22Rv1 (cell line): ENCODE data around the gene PEX14.

Experiments used
- H3K27ac ChIP-seq: fragments of 450-650 bp; 2 replicates; pipeline ENCODE4 v1.5.1; 2017
- ZFX ChIP-seq: fragments of 450-650 bp; IDR thresholded peaks from 2 replicates; pipeline ENCODE4 v1.6.1; 2017; ENCODE audit warnings: antibody characterized with exemption, borderline replicate concordance
- TF ChIP-seq, protein P1 (sequence below): fragments of 450-650 bp; IDR thresholded peaks from 2 replicates; pipeline ENCODE4 v1.5.1; 2017; ENCODE audit warnings: mild to moderate bottlenecking

The PEX14 gene

DNA sequence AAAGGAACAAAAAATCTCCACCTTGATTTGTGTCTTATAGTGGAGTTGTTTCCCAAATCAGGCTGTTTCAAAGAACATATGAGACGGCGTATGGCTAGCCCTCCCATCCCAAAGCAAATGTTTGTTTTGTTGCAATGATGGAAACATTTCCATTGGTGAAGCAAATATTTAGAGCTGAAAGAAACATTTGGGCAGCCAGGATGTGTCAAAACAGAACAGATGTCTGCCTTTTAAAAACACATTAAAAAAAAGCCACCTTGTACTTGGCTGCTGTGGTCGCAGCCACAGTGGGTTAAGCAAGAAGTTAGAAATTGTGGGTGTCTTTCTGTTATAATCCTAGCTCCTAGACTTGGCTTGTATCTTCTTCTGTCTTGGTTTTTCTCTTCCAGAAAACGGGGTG lies 116.3 kb downstream of the PEX14 start:
- peak overlapping the region; percentile 30; the same call in 1 of the 2 replicates for H3K27ac ChIP-seq
- TF ChIP-seq, protein P1, sequence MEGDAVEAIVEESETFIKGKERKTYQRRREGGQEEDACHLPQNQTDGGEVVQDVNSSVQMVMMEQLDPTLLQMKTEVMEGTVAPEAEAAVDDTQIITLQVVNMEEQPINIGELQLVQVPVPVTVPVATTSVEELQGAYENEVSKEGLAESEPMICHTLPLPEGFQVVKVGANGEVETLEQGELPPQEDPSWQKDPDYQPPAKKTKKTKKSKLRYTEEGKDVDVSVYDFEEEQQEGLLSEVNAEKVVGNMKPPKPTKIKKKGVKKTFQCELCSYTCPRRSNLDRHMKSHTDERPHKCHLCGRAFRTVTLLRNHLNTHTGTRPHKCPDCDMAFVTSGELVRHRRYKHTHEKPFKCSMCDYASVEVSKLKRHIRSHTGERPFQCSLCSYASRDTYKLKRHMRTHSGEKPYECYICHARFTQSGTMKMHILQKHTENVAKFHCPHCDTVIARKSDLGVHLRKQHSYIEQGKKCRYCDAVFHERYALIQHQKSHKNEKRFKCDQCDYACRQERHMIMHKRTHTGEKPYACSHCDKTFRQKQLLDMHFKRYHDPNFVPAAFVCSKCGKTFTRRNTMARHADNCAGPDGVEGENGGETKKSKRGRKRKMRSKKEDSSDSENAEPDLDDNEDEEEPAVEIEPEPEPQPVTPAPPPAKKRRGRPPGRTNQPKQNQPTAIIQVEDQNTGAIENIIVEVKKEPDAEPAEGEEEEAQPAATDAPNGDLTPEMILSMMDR: no peak

DNA sequence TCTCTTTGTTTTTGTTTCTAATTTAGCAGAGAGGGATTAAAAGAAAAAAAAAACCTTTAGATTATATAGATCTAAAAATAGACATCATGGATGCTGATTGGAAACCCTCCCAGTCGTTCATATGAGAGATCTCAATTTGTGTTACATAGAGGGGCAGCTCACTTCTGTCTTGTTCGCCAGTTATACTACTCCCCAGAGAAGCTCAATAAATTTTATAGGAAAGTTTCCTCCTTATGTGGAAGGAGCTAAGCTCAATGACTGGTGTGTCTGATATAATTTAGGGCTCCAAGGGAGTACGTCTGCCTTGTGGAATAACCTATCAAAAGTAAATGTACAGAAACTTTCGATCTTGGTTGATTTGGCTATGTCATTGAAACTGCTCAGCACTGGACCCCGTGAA lies 117.6 kb downstream of the PEX14 start:
- H3K27ac ChIP-seq: no peak overlapping the region
- TF ChIP-seq ZFX: no peak
- TF ChIP-seq, protein P1: no peak

- no peak for TF ChIP-seq ZFX
- TF ChIP-seq, protein P1: no peak
- H3K27ac ChIP-seq: no peak overlapping the region
These were observed 119.0 kb downstream of the PEX14 start for GRCh38 chr1:10593750-10594149.

- TF ChIP-seq, protein P1: no peak
- H3K27ac ChIP-seq: no peak overlapping the region
These were observed 120.0 kb downstream of the PEX14 start for GRCh38 chr1:10594595-10595223.

- no peak for TF ChIP-seq ZFX
- TF ChIP-seq, protein P1: no peak
These were observed 122.0 kb downstream of the PEX14 start for GRCh38 chr1:10596780-10597179.

DNA sequence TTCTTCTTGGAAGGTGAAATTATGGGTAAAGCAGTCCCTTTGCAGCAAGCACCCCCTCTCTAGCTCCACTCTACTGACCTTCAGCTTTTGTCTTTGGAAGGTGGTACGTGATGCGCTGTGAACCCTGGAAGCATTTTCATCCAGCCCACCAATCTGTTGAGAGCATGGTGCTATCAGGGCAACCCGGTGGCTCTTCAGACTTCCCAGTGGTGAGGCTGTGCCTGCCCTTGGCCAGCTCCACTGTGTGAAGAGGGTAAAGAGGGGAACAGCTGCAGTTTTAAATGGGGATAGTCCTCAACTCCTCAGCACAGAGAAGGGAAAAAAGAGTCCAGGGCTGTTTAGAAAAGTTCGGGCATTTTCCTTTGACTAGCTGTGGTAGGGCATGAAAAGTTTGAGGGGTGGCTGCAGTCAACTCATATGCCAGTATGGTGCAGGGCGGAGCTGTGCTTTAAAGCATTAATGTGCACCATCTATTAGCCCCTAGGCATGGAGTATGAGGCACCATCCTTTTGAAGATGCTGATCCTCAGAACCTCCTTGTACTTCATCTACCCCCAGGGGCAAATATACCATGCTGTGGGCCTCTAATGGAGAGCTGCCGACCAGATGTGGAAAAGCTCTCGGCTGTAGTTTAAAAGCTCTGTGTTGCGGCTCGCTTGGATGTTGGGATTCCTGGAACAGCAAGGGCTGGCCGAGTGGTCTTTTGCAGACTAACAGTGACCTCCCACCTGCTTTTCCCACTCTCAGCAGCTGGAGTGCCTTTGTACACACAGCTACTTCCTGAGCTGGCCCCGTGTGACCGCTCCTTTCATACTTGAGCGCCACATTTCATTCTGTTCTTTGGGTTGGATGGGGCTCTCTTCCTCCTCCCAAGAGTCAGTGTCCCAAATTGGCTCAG lies 123.0 kb downstream of the PEX14 start:
- TF ChIP-seq, protein P1: no peak
- no peak for TF ChIP-seq ZFX
- H3K27ac ChIP-seq: no peak overlapping the region

More at GRCh38 chr1:10596780-10597179, 122.0 kb downstream of the PEX14 start:
- H3K27ac ChIP-seq: no peak overlapping the region

DNA sequence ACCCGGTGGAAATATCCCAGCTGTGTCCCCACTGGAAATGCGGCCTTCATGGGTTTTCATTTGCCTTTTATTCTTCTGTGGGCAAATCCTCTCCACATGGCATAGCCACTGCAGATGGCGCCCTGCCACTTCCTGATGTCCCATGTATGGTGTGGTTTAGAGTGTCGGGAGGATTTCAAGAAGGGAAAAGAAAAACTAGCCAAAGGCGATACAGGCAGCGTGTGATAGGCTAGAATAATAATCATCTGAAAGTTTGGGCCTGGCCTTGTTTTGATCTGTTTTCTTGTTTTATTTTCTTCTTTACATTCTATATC lies 123.6 kb downstream of the PEX14 start:
- TF ChIP-seq, protein P1: peak; percentile 24
- TF ChIP-seq ZFX: no peak
- H3K27ac ChIP-seq: no peak overlapping the region
